HL-60 (cell line): ENCODE data around the gene IMMP2L.
"Not testable (repeated sequence)": the region's sequence is repeated elsewhere in the genome, so short reads cannot be mapped to it uniquely, and the experiment has no call there.

Source experiments
- DNase-seq, 2 experiments: peaks; one replicate each; pipeline ENCODE4 v3.0.0-alpha.2; 2010 to 2020; ENCODE audit warnings: low read depth in 1 of 2, low spot score in 1 of 2
- H3K27ac ChIP-seq: fragments of 250-450 bp; sonication (Bioruptor Pico); replicated peaks from 2 replicates; pipeline ENCODE4 v1.5.1; 2020; ENCODE audit warnings: mild to moderate bottlenecking, moderate library complexity
- H3K27me3 ChIP-seq: fragments of 250-450 bp; sonication (Bioruptor Pico); 2 replicates; pipeline ENCODE4 v1.5.1; 2021; ENCODE audit warnings: mild to moderate bottlenecking, moderate library complexity; ENCODE audit not compliant: insufficient read depth, poor library complexity, severe bottlenecking
- H3K4me3 ChIP-seq: replicated peaks from 2 replicates; pipeline ENCODE4 v1.5.1; 2011; ENCODE audit warnings: mild to moderate bottlenecking, control low read depth, low read length; ENCODE audit not compliant: insufficient read depth
- GABPA ChIP-seq: IDR thresholded peaks from 2 replicates; pipeline ENCODE4 v1.6.1; 2012; ENCODE audit warnings: low read depth
- POLR2AphosphoS5 ChIP-seq: IDR thresholded peaks from 2 replicates; pipeline ENCODE4 v1.6.1; 2012; ENCODE audit warnings: low read depth
- SPI1 ChIP-seq: IDR thresholded peaks from 2 replicates; pipeline ENCODE4 v1.6.1; 2012; ENCODE audit warnings: low read depth, mild to moderate bottlenecking, borderline replicate concordance
- TF ChIP-seq, protein P1 (sequence below): IDR thresholded peaks from 2 replicates; pipeline ENCODE4 v1.6.1; 2012; ENCODE audit warnings: low read depth; ENCODE audit not compliant: insufficient replicate concordance
- TF ChIP-seq, protein P2 (sequence below): IDR thresholded peaks from one replicate; pipeline ENCODE4 v1.5.1; 2011; ENCODE audit warnings: low read length, control low read depth, inconsistent platforms; ENCODE audit not compliant: insufficient read depth

IMMP2L gene

DNA sequence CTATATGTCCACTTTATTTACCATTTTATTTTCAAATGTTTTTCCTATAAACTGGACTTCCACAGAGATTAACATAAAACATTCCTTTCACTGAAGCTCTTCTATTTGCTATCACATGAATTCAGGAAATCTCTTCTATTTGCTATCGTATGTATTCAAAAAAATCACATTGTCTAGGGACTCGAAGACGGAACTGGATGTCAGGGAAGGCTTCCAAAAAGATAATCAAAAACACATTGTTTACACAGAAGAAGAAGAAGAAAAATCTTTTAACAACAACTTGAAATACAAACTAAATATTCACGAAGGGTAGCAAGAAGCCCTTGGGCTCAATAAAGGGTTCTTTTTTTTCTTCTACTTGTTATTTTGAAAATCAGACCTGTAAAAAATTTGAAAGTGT lies 897.5 kb downstream of the IMMP2L start:
- no peak overlapping the region for H3K4me3 ChIP-seq
- no peak for DNase-seq
- no peaks in the 10 kb centered on the region for H3K27me3 ChIP-seq
- no peak for TF ChIP-seq POLR2AphosphoS5
- TF ChIP-seq SPI1: no peak
- TF ChIP-seq, protein P1, sequence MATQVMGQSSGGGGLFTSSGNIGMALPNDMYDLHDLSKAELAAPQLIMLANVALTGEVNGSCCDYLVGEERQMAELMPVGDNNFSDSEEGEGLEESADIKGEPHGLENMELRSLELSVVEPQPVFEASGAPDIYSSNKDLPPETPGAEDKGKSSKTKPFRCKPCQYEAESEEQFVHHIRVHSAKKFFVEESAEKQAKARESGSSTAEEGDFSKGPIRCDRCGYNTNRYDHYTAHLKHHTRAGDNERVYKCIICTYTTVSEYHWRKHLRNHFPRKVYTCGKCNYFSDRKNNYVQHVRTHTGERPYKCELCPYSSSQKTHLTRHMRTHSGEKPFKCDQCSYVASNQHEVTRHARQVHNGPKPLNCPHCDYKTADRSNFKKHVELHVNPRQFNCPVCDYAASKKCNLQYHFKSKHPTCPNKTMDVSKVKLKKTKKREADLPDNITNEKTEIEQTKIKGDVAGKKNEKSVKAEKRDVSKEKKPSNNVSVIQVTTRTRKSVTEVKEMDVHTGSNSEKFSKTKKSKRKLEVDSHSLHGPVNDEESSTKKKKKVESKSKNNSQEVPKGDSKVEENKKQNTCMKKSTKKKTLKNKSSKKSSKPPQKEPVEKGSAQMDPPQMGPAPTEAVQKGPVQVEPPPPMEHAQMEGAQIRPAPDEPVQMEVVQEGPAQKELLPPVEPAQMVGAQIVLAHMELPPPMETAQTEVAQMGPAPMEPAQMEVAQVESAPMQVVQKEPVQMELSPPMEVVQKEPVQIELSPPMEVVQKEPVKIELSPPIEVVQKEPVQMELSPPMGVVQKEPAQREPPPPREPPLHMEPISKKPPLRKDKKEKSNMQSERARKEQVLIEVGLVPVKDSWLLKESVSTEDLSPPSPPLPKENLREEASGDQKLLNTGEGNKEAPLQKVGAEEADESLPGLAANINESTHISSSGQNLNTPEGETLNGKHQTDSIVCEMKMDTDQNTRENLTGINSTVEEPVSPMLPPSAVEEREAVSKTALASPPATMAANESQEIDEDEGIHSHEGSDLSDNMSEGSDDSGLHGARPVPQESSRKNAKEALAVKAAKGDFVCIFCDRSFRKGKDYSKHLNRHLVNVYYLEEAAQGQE: no peak
- TF ChIP-seq GABPA: no peak
- TF ChIP-seq, protein P2, sequence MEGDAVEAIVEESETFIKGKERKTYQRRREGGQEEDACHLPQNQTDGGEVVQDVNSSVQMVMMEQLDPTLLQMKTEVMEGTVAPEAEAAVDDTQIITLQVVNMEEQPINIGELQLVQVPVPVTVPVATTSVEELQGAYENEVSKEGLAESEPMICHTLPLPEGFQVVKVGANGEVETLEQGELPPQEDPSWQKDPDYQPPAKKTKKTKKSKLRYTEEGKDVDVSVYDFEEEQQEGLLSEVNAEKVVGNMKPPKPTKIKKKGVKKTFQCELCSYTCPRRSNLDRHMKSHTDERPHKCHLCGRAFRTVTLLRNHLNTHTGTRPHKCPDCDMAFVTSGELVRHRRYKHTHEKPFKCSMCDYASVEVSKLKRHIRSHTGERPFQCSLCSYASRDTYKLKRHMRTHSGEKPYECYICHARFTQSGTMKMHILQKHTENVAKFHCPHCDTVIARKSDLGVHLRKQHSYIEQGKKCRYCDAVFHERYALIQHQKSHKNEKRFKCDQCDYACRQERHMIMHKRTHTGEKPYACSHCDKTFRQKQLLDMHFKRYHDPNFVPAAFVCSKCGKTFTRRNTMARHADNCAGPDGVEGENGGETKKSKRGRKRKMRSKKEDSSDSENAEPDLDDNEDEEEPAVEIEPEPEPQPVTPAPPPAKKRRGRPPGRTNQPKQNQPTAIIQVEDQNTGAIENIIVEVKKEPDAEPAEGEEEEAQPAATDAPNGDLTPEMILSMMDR: no peak
- H3K27ac ChIP-seq: no peak overlapping the region

DNA sequence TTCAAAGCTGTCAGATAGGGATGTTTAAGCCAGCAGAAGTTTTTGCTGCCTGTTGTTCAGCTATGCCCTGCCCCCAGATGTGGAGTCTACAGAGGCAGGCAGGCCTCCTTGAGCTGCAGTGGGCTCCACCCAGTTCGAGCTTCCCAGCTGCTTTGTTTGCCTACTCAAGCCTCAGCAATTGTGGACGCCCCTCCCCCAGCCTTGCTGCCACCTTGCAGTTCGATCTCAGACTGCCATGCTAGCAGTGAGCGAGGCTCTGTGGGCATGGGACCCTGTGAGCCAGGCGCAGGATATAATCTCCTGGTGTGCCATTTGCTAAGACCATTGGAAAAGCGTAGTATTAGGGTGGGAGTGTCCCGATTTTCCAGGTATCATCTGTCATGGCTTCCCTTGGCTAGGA lies 901.7 kb downstream of the IMMP2L start:
- H3K27me3 ChIP-seq, DNase-seq, H3K4me3 ChIP-seq, H3K27ac ChIP-seq: not testable (repeated sequence)

DNA sequence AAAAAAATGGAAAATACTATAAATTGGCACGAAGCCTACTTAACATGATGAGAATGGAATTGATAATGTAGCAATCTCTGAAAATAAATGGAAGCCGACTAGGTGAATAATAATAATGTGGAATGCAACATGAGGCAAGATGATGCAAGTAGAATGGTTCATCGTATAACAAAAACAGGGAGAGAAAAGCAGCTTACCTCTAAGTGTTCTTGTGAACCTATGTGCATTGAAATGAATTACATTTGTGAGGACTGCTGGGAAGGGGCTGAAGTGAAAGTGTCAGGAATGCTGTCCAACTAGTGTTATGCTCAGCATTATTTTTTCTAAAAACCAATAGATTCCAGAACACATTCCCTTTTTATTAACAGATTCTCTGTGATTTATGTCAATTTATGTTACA lies 912.0 kb downstream of the IMMP2L start:
- Histone ChIP-seq H3K27ac (no peak overlapping the region), H3K4me3 (no peak overlapping the region), H3K27me3 (no peaks in the 10 kb centered on the region)
- no peak for DNase-seq
- TF ChIP-seq, protein P2: no peak
- TF ChIP-seq SPI1: no peak
- TF ChIP-seq, protein P1: no peak
- TF ChIP-seq POLR2AphosphoS5: no peak
- no peak for TF ChIP-seq GABPA

DNA sequence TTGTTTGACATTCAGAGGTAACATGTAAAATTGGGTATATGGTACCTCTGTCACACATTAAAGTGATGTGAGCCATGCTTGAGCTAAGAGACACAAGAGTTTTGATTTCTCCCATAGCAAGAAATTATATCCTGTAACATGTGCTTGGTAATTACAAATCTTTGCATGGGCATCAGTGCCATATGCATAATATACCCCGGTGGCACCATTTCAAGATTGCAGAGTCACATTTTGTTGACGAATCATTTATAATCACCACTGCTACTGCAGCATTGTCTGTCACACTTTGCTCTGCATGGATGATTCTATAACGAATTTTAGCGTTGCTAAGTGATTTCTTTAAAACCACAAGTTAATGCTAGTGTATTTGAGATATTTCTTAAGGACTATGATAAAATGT lies 915.0 kb downstream of the IMMP2L start:
- DNase-seq: no peak

DNA sequence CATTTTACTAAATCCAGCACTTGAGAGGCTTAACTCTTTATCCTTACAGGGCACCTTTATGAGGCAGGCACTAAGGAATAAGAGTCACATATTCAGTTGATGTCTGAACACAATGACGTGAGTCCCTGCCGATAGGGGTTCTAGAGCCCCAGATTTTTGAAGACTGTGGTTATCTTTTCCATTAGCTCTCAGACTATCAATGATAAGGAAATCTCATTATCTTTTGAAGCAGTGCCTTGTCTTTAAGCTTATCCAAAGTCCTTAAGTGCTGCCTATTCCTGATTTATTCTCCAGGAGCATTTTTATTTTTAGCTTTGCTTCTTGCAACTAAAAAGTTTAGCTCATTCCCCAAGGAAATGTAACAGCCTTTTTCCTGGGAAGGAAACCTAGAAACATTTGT lies 915.5 kb downstream of the IMMP2L start:
- Histone ChIP-seq H3K27ac (no peak overlapping the region), H3K27me3 (no peaks in the 10 kb centered on the region), H3K4me3 (no peak overlapping the region)
- no peak for TF ChIP-seq SPI1
- no peak for TF ChIP-seq POLR2AphosphoS5
- TF ChIP-seq, protein P2: no peak
- TF ChIP-seq, protein P1: no peak
- no peak for TF ChIP-seq GABPA
- no peak for DNase-seq

More for the DNA sequence above, 915.0 kb downstream of the IMMP2L start:
- TF ChIP-seq GABPA: no peak
- Histone ChIP-seq H3K27ac (no peak overlapping the region), H3K27me3 (no peaks in the 10 kb centered on the region), H3K4me3 (no peak overlapping the region)
